H9 (cell line): ENCODE data around the gene ACTL7A. TPM values are rescaled to one million over a fixed set of nuclear protein-coding genes. Genes with fewer than 3 reads are reported as not detected.

Source experiments
- DNase-seq: peaks from one replicate; pipeline ENCODE4 v3.0.0-alpha.2; 2017
- H2AFZ ChIP-seq: one replicate; pipeline ENCODE4 v1.6.1; 2013; ENCODE audit warnings: mild to moderate bottlenecking, low read length, control low read depth, moderate library complexity
- H2AK5ac ChIP-seq: 2 replicates; pipeline ENCODE4 v1.6.1; 2013; ENCODE audit warnings: low read length, control low read depth, mixed read lengths; ENCODE audit not compliant: insufficient read length
- H2BK120ac ChIP-seq: one replicate; pipeline ENCODE4 v1.6.1; 2013; ENCODE audit warnings: low read depth, mild to moderate bottlenecking, low read length, control low read depth, inconsistent platforms; ENCODE audit not compliant: poor library complexity, severe bottlenecking
- H2BK12ac ChIP-seq: 2 replicates; pipeline ENCODE4 v1.6.1; 2013; ENCODE audit warnings: low read length, control low read depth, mixed read lengths, low read depth; ENCODE audit not compliant: insufficient read length
- H2BK15ac ChIP-seq: 2 replicates; pipeline ENCODE4 v1.6.1; 2013; ENCODE audit warnings: low read depth, low read length, control low read depth
- H2BK20ac ChIP-seq: one replicate; pipeline ENCODE4 v1.6.1; 2013; ENCODE audit warnings: low read depth, mild to moderate bottlenecking, low read length, control low read depth, inconsistent platforms; ENCODE audit not compliant: poor library complexity, severe bottlenecking
- H2BK5ac ChIP-seq: 2 replicates; pipeline ENCODE4 v1.6.1; 2013; ENCODE audit warnings: low read length, control low read depth, mixed read lengths; ENCODE audit not compliant: insufficient read length
- H3K14ac ChIP-seq: 2 replicates; pipeline ENCODE4 v1.6.1; 2013; ENCODE audit warnings: low read length, control low read depth; ENCODE audit not compliant: insufficient read depth
- H3K18ac ChIP-seq: 2 replicates; pipeline ENCODE4 v1.6.1; 2013; ENCODE audit warnings: low read depth, mild to moderate bottlenecking, mixed read lengths, low read length, control low read depth; ENCODE audit not compliant: insufficient read length
- H3K23ac ChIP-seq: 2 replicates; pipeline ENCODE4 v1.6.1; 2013; ENCODE audit warnings: low read length, control low read depth, mixed read lengths, low read depth; ENCODE audit not compliant: insufficient read length
- H3K23me2 ChIP-seq: 2 replicates; pipeline ENCODE4 v1.6.1; 2013; ENCODE audit warnings: low read depth, mild to moderate bottlenecking, mixed read lengths, low read length, control low read depth; ENCODE audit not compliant: insufficient read length, poor library complexity, severe bottlenecking
- H3K27ac ChIP-seq: 2 replicates; pipeline ENCODE4 v1.5.1; 2013; ENCODE audit warnings: low read length, control low read depth, mixed read lengths, low read depth; ENCODE audit not compliant: insufficient read length
- H3K27me3 ChIP-seq: 2 replicates; pipeline ENCODE4 v1.6.1; 2013; ENCODE audit warnings: low read length, control low read depth, inconsistent platforms; ENCODE audit not compliant: insufficient read depth
- H3K4ac ChIP-seq: 2 replicates; pipeline ENCODE4 v1.6.1; 2013; ENCODE audit warnings: low read depth, mild to moderate bottlenecking, control low read depth, inconsistent platforms, low read length, moderate library complexity
- H3K4me1 ChIP-seq: 2 replicates; pipeline ENCODE4 v1.6.1; 2013; ENCODE audit warnings: low read length, control low read depth, inconsistent platforms; ENCODE audit not compliant: insufficient read depth
- H3K4me2 ChIP-seq: 2 replicates; pipeline ENCODE4 v1.6.1; 2013; ENCODE audit warnings: low read length, control low read depth, mixed read lengths; ENCODE audit not compliant: insufficient read length, insufficient read depth
- H3K56ac ChIP-seq: 2 replicates; pipeline ENCODE4 v1.6.1; 2013; ENCODE audit warnings: low read depth, mild to moderate bottlenecking, mixed read lengths, low read length, control low read depth; ENCODE audit not compliant: insufficient read length
- H3K79me1 ChIP-seq: 2 replicates; pipeline ENCODE4 v1.6.1; 2013; ENCODE audit warnings: low read depth, mild to moderate bottlenecking, moderate library complexity, low read length, control low read depth, inconsistent platforms; ENCODE audit not compliant: insufficient read depth, poor library complexity, severe bottlenecking
- H3K79me2 ChIP-seq: 2 replicates; pipeline ENCODE4 v1.6.1; 2013; ENCODE audit warnings: low read length, control low read depth, inconsistent platforms; ENCODE audit not compliant: insufficient read depth
- H3K9ac ChIP-seq: 2 replicates; pipeline ENCODE4 v1.6.1; 2013; ENCODE audit warnings: low read length, control low read depth, mixed read lengths; ENCODE audit not compliant: insufficient read length; ENCODE audit errors: extremely low read depth
- H3K9me3 ChIP-seq: one replicate; pipeline ENCODE4 v1.6.1; 2013; ENCODE audit warnings: low read depth, low read length, inconsistent platforms; ENCODE audit not compliant: control insufficient read depth
- H3T11ph ChIP-seq: one replicate; pipeline ENCODE4 v1.6.1; 2013; ENCODE audit warnings: mild to moderate bottlenecking, low read length, control low read depth, inconsistent platforms
- H4K20me1 ChIP-seq: one replicate; pipeline ENCODE4 v1.6.1; 2013; ENCODE audit not compliant: control insufficient read depth, insufficient read length, insufficient read depth
- H4K5ac ChIP-seq: 2 replicates; pipeline ENCODE4 v1.6.1; 2013; ENCODE audit warnings: low read depth, mild to moderate bottlenecking, mixed read lengths, low read length, control low read depth; ENCODE audit not compliant: insufficient read length
- H4K8ac ChIP-seq: replicated peaks from 2 replicates; pipeline ENCODE4 v1.6.1; 2013; ENCODE audit warnings: low read length, control low read depth, mixed read lengths, low read depth; ENCODE audit not compliant: insufficient read length
- H4K91ac ChIP-seq: 2 replicates; pipeline ENCODE4 v1.6.1; 2013; ENCODE audit warnings: low read depth, mild to moderate bottlenecking, moderate library complexity, mixed read lengths, low read length, control low read depth; ENCODE audit not compliant: insufficient read length
- H3K27ac Mint-ChIP-seq, 3 experiments: 2 replicates in 2 of 3; 3 replicates in 1 of 3; pipeline ENCODE4 v1.8.0; 2020 to 2021; ENCODE audit warnings: mixed read lengths in 3 of 3, mild to moderate bottlenecking in 1 of 3, moderate library complexity in 1 of 3
- H3K27me3 Mint-ChIP-seq: 2 replicates; pipeline ENCODE4 v1.8.0; 2021; ENCODE audit warnings: low read depth, mild to moderate bottlenecking, moderate library complexity, mixed read lengths
- H3K36me3 Mint-ChIP-seq, 3 experiments: 2 replicates in 2 of 3; 3 replicates in 1 of 3; pipeline ENCODE4 v1.8.0; 2020 to 2021; ENCODE audit warnings: low read depth in 3 of 3, mixed read lengths in 3 of 3; ENCODE audit not compliant: insufficient read depth in 1 of 3
- H3K4me1 Mint-ChIP-seq, 2 experiments: 2 replicates each; pipeline ENCODE4 v1.8.0; 2020; ENCODE audit warnings: mixed read lengths in 2 of 2
- H3K4me3 Mint-ChIP-seq, 2 experiments: 2 replicates in 1 of 2; 3 replicates in 1 of 2; pipeline ENCODE4 v1.8.0; 2020 to 2021; ENCODE audit warnings: mild to moderate bottlenecking in 2 of 2, mixed read lengths in 2 of 2, moderate library complexity in 1 of 2
- H3K9me3 Mint-ChIP-seq, 2 experiments: 2 replicates in 1 of 2; 3 replicates in 1 of 2; pipeline ENCODE4 v1.8.0; 2020; ENCODE audit warnings: mild to moderate bottlenecking in 2 of 2, mixed read lengths in 2 of 2, moderate library complexity in 1 of 2
- WGBS: extraction: QIAGEN DNeasy Blood & Tissue Kit; methylation state at CpG from one replicate; pipeline ENCODE4 v1.1.7; 2013; ENCODE audit warnings: missing lambda C conversion rate, low lambda C conversion rate, mixed read lengths; ENCODE audit not compliant: insufficient read length; ENCODE audit errors: extremely low coverage; 5-methylcytosine and 5-hydroxymethylcytosine counted together
- total RNA-seq: library from RNA; stranded (reverse); gene quantifications from 2 replicates; pipeline ENCODE4 v1.2.1, GENCODE V29; 2021
- TF ChIP-seq, protein P1 (sequence below): fragments of 200-600 bp; sonication (generic); conservative IDR thresholded peaks from 3 replicates; pipeline ENCODE4 v1.8.0; 2021; ENCODE audit warnings: antibody characterized with exemption, mild to moderate bottlenecking

Gene ACTL7A
- total RNA-seq, 1 experiment from 2014 or later: not detected

- Histone ChIP-seq H3K9me3 (no peaks in the 10 kb centered on the region), H3K56ac (no peak overlapping the region), H2BK120ac (no peak overlapping the region), H3T11ph (no peak overlapping the region), H4K91ac (no peak overlapping the region), H2AFZ (no peak overlapping the region), H2BK12ac (no peak overlapping the region), H2BK15ac (no peak overlapping the region), H4K5ac (no peak overlapping the region), H4K8ac (no peak overlapping the region), H3K23me2 (no peaks in the 10 kb centered on the region), H2BK20ac (no peak overlapping the region), H3K27ac (no peak overlapping the region), H3K4ac (no peak overlapping the region), H3K14ac (no peak overlapping the region), H3K79me1 (no peaks in the 10 kb centered on the region), H3K27me3 (no peaks in the 10 kb centered on the region), H3K23ac (no peak overlapping the region), H4K20me1 (no peaks in the 10 kb centered on the region), H2BK5ac (no peak overlapping the region), H2AK5ac (no peak overlapping the region), H3K9ac (no peak overlapping the region), H3K18ac (no peak overlapping the region), H3K4me1 (no peaks in the 10 kb centered on the region), H3K4me2 (no peak overlapping the region), H3K79me2 (no peaks in the 10 kb centered on the region)
- no peak for DNase-seq
- peaks cover 11 to 59% (median 39%) of the 10 kb centered on the region in 3 experiments; a peak in 5 of 7 replicates for H3K36me3 Mint-ChIP-seq
- TF ChIP-seq, protein P1, sequence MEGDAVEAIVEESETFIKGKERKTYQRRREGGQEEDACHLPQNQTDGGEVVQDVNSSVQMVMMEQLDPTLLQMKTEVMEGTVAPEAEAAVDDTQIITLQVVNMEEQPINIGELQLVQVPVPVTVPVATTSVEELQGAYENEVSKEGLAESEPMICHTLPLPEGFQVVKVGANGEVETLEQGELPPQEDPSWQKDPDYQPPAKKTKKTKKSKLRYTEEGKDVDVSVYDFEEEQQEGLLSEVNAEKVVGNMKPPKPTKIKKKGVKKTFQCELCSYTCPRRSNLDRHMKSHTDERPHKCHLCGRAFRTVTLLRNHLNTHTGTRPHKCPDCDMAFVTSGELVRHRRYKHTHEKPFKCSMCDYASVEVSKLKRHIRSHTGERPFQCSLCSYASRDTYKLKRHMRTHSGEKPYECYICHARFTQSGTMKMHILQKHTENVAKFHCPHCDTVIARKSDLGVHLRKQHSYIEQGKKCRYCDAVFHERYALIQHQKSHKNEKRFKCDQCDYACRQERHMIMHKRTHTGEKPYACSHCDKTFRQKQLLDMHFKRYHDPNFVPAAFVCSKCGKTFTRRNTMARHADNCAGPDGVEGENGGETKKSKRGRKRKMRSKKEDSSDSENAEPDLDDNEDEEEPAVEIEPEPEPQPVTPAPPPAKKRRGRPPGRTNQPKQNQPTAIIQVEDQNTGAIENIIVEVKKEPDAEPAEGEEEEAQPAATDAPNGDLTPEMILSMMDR: no peak; the same call in 2 of the 3 replicates
- no peak overlapping the region for H3K27ac Mint-ChIP-seq
- no peaks in the 10 kb centered on the region for H3K9me3 Mint-ChIP-seq
- H3K27me3 Mint-ChIP-seq: no peaks in the 10 kb centered on the region
- WGBS: no CpG with 5 or more reads among the region's 4 CpGs
- H3K4me3 Mint-ChIP-seq: no peak overlapping the region
- H3K4me1 Mint-ChIP-seq: no peaks in the 10 kb centered on the region
These were observed 27.6 kb downstream of the ACTL7A start for GRCh38 chr9:108889649-108890067.
